Endothelial cell of hepatic sinusoid (primary cell): ENCODE data around the gene RERG.
"Not testable (repeated sequence)": the region's sequence is repeated elsewhere in the genome, so short reads cannot be mapped to it uniquely, and the experiment has no call there.

ENCODE experiments used
- in situ Hi-C: cut with HindIII; loops from 2 replicates; pipeline ENCODE4 v1.10.0; 2017; ENCODE audit warnings: low sequenced_read_pairs

RERG gene, protein sequence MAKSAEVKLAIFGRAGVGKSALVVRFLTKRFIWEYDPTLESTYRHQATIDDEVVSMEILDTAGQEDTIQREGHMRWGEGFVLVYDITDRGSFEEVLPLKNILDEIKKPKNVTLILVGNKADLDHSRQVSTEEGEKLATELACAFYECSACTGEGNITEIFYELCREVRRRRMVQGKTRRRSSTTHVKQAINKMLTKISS

DNA sequence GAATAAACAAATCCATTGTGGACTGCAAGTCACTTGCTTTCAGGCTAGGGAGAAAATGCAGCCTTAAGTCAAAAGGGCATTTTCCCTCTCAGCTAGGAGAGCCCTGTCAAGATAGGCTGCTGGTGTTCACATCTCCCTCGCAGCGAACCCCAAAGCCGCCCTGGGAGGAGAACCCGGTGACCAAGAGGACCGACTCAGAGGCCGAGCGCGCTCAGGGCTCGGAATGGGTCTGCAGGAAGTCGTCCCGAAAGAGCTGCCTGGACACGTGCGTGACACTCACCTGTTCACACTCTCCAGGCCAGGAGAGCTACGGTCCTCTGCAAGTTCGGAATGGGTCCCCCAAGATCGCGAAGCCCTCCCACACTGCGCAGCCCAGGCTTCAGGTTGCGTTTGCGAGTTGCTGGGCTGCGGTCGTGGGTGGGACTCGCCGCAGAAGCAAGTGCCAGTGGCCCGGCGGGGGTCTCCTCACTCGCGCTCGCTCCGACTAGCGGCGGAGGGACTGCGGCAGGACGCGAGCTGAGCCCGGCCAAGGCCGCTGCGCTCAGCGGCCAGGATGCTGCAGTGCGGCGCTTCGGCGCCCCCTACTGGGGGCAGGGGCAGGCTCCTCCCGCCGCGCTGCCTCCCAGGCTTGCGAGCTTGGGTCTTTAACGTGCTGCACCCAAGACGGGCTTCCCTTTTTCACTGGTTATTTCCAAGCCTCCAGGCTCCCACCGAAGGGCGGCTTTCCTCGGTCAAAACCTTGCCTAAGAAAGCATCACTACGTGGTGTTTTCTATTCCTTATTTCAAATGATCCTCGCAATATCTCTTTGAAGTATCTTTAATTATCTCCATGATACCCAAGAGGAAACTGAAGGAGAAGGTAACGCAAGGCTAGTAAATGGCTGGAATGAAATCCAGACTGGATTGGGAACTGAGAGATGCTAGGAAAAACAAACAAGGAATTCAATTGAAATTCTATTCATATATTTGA is at the start of gene RERG:
Gene RERG, minus strand, starts transcription at position 503 of the 971 bp plus-strand sequence. CDS start 3,928 bp downstream, outside the sequence.
- in situ Hi-C loops = no loop called here

- in situ Hi-C loops = no loop called here
Measured at GRCh38 chr12:15270591-15270990, 49.4 kb upstream of the RERG start.

GRCh38 chr12:15268927-15269552 is 47.8 kb upstream of the RERG start:
- in situ Hi-C loops = no loop called here

- in situ Hi-C loops = no loop called here
Measured at GRCh38 chr12:15268309-15268708, 47.1 kb upstream of the RERG start.

GRCh38 chr12:15265875-15266274 is 44.7 kb upstream of the RERG start:
- in situ Hi-C loops = no loop called here

- in situ Hi-C loops = no loop called here
Measured at GRCh38 chr12:15256761-15257160, 35.5 kb upstream of the RERG start.

DNA sequence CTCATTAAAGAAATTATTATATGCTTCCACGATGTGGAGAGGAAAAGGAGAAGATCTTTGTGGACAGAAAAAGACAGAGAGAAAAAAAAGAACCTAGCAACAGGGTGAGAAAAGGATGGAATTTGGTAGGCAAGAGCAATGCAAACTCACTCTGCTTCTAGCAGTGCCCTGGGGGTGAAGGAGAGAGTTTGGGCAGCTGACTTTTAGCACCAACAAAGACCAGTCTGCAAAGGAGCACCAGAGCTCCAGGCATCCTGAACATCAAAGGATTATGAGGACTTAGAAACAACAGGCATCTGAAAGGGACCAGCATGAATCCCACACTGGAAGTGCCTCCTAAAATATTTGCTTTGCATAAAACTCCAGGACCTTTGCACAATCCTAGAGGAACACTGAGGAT is 32.8 kb upstream of the RERG start:
- in situ Hi-C loops = no loop called here

DNA sequence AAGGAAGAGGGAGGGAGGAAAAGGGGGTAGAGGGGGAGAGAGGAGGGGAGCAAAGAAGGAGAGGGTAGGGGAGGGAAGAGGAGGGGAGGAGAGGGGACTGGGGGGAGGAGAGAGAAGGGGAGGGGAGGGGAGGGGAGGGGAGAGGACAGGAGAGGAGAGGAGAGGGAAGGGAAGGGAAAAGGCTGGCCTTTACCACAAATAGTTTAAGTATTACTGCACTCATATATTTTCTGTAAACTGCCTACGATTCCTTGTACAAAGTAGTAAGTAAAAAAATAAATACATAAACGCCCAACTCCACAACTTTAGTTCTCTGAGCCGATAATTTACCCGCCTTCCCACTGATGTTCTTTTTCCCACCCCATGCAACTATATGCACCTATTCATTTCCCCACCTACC is 23.7 kb upstream of the RERG start:
- in situ Hi-C loops = no loop called here

DNA sequence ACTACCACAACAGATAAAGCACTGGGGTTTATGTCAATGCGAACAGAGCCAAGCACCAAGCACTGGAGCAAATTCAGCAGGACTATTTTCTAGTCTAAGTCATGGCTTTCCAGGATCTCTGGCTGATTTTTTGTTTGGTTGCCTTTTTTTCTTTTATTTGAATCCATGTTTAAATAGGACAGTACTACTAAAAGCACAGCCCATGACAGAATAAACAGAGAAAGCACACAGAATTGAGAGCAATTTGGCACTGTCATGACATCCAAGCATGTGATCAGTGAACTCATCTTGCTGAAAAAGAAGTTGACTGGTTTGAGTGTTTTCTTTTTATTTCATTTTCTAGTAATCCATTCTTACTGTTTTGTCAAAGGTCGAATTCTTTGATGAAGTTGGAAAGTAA is 23.1 kb upstream of the RERG start:
- in situ Hi-C loops = no loop called here

DNA sequence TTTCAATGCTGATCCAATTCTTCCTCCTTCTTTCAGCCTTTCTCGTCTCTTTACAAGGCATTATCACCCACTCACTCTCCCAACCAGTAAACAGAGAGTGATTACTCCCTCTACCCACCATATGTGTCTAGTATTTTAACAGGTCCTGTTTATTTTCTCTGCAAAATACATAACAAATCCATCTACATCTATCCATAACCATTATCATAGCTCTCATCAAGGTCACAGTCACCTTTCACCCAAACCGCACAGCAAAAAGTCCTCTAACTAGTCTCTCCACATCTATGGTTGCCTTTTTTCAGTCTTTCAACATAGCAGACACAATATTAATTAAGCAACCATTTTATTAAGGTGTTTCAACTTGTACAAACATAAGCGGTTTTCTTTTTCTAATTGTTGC is 21.9 kb upstream of the RERG start:
- in situ Hi-C loops = no loop called here

DNA sequence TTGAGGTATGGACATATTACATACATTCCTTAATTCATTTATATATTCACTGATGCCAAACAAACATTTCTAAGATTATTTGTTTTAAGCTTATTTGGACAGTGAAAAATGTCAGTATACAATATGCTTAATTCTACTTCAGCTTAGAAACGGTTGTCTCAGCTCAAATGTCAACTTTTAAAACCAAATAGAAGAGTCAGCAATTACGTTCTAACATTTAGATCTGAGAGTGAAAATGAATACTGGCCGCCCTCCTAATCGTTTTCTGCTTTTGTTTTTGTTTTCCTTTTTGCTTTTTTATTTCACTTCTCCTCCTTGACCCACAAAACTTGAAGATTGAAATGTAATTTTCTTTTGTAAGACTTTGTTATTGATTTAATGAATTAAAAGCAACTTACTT is 19.7 kb upstream of the RERG start:
- in situ Hi-C loops = no loop called here

DNA sequence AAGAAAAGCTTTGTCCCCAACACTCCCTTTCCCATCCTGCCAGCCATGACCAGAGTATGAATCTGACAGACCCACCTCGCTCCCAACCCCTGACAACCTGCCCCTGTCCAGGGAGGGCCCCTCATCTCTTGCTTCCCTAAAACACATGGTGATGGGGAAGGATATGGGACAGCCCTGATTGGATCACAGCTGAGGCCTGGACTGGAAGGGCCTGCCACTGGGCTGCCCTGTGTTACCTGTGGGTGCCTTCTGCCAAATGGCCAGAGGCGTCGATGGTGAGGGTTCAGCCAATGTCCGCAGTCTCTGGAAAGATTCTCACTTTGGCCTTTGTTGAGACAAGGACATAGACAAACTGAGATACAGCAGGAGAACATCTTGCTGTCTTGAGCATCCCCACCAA is 13.3 kb upstream of the RERG start:
- in situ Hi-C loops = no loop called here

- in situ Hi-C loops = no loop called here
Measured at GRCh38 chr12:15234011-15234410, 12.8 kb upstream of the RERG start.

DNA sequence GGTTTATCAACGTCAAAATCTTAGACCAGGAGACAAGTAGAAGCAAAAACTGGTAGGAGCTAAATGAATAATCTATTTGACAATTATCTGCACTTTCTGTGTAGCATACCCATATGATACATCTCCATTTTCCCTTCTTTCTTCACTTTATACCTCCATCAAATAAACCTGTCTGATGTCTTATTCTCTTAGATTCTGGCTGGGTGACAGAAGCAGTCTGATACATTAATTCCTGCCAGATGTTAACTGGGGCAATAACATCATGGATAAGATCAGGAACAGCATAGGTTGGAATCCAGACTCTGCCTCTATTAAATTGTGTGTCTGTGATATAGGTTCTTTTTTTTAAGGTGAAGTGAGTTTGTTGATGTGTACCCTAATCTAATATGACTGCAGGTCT is 11.7 kb upstream of the RERG start:
- in situ Hi-C loops = no loop called here

DNA sequence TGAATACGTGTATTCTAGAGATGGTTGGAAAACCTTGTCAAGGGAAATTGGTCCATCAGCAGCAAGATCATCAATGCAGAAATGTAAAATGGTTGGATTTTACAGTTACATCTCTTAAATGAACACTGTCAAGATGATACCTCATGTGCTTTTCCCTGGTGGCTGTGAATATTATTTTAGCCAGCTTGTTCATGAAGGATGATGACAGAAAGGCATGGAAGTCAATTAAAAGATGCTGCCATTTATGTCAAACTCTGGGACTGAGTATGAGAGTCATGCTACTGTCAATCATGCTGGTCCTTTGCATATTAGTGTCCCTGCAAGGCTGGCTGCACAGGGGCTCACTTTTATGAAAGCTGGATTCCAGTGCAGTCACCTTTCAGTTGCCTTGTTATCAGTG is 10.3 kb upstream of the RERG start:
- in situ Hi-C loops = no loop called here

GRCh38 chr12:15230751-15231150 is 9.5 kb upstream of the RERG start:
- in situ Hi-C loops = no loop called here

DNA sequence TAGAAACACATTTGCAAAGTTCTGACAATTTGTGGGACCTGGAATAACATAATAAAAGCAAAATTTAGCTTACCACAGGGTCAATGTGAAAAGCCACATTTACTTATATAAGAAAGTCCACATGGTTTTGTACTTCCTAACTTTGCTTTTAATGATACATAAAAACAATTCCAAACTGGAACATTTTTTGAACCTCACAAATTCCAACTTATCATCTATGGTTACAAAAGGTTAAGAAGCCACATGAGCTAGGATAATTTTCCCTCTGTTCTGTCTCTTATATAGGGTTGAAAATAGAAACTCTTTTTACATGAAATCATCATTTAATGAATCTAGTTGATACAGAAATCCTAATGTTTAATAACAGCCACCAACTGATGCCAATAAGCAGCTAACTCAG is 8.9 kb upstream of the RERG start:
- in situ Hi-C loops = no loop called here

- in situ Hi-C loops = no loop called here
Measured at GRCh38 chr12:15227004-15227679, 5.9 kb upstream of the RERG start.

GRCh38 chr12:15225863-15226218 is 4.6 kb upstream of the RERG start:
- in situ Hi-C loops = not testable (repeated sequence)

DNA sequence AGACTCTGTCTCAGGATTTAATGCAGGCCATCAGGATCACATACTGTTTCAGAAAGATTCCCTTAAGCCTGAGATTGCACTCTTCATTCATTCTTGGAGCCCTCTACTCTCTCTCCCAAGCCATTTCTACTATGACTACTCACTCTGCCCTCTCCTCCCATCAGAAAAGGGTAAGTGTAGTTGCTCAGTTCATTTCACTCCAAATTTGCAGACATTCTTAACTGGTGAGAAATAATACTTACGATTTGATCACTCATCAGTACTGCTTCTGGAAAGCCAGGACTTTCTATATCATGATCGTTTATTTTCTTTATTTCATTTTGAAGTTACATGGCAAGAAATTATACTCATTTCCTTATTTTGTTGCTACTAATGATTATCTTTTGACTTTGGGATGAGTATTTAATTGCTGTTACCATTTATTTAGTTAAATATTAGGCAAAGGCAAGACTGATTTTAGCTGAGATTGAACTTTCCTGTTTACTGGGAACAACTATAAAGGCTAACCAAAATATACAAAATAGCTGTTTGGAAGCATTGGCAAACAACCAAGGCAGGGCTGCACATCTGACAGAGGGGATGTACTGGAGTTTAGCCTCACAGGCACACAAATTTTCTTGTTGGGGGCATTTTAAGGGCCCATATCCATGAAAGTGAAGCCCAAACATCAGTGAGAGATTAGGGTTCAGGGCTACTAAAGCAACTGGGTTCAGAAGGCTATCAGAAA is 4.1 kb upstream of the RERG start:
- in situ Hi-C loops = no loop called here

DNA sequence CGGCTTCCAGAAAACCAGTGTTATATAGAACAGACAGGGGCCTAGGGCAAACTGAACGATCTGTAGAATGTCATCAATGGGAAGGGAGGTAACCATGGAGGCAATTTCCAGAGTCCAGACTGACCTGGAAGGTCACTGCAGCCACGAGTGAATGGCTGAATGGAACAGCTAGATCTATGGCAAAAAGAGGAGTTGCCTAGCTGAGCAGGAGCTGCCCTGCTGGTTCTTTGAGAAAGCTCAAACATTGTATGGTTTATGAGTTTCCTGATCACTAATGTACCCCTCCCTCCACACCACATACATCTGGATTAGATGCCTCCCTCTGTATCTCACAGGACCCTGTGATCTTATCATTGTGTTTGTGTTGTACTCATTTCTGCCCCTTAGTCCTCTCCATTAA is 1.0 kb upstream of the RERG start:
- in situ Hi-C loops = no loop called here
